ENCODE measurements around the gene ZNF641. TPM values are rescaled to one million over a fixed set of nuclear protein-coding genes. Genes with fewer than 3 reads are reported as not detected.

Gene ZNF641
- total and polyA plus RNA-seq, 2 donors (not counting 3 experiments of a cell fraction or from before 2014, with no cell fraction given): 3.5 to 6.7 TPM

DNA sequence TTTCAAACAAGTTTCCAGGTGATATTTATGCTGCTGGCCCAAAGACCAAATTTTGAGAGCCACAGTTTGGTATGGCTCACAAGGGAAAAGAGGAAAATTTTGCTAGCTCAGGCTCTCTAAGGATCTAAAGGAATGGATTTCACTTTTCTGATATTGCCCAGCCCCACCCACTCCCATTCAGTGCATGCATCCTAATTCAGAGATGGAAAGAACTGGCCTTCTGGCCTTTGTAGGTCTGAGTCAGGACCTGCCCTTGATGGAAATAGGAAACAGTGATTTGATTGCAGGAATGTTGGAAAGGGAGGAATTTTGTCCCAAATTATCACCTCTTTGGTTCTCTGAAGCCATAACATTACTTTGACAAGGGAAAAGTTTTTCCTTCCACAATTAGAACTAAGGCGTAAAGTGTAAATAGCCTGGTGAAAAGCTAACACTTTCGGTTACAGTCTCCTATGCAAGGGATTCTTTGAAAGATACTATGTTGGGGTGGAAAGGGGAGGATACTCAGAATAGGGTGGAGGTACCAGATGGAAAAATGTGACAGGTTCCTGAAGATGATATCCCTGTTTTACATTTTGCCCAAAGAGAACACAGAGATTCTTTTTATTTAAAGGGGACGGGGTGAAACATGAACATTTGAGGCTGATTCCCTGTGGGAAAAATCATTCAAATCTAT is 11.1 kb downstream of the ZNF641 start:
- intact Hi-C loops (cut with micrococcal nuclease) (loop anchor here (5.0 to 10.0 kb wide), 2 partner anchors 113 to 145 kb away; no protein-coding TSS in a partner anchor), dilution Hi-C loops (cut with MboI; ENCODE audit: extremely low pct_ligation_motif_present, low sequenced_read_pairs) (no loop called here)
- H3K4me1 ChIP-seq (ENCODE audit: control insufficient read depth, extremely low read depth, insufficient read depth, low read length): no peaks in the 10 kb centered on the region
- H4K20me1 ChIP-seq (replicated peaks; ENCODE audit: control insufficient read depth, extremely low read depth, insufficient read depth, low read length): no peaks in the 10 kb centered on the region
- no peak overlapping the region for H2AFZ ChIP-seq (ENCODE audit: low read depth, low read length)
- no peak overlapping the region for H3K4me3 ChIP-seq (replicated peaks in 1 of 3; ENCODE audit: insufficient read depth in 1 of 3, low read depth in 1 of 3, low read length in 3 of 3)
- no peak overlapping the region for H3K9ac ChIP-seq (replicated peaks; ENCODE audit: extremely low read depth, insufficient read depth, low read length)
- no TSS peak for BruUV-seq (replicated peaks)
- TF ChIP-seq GATA2 (IDR thresholded peaks at IDR 0.05; ENCODE audit: insufficient read depth, insufficient read length, low read depth, low read length) (no peak), FOS (IDR thresholded peaks at IDR 0.05; ENCODE audit: borderline replicate concordance, insufficient read depth, low read length) (no peak), EZH2 (IDR thresholded peaks at IDR 0.05; ENCODE audit: borderline replicate concordance, low read depth, low read length, severe bottlenecking) (no peak), CTCF (IDR thresholded peaks at IDR 0.05; ENCODE audit: extremely low read depth in 1 of 2, insufficient read depth in 1 of 2, low read depth in 1 of 2, low read length in 2 of 2) (no peak), POLR2AphosphoS5 (IDR thresholded peaks at IDR 0.05; ENCODE audit: insufficient read depth, low read depth, low read length) (no peak), JUN (IDR thresholded peaks at IDR 0.05; ENCODE audit: borderline replicate concordance, insufficient read depth, insufficient read length, low read depth) (no peak), MYC (IDR thresholded peaks at IDR 0.05; ENCODE audit: low read depth, low read length) (no peak), POLR2A (IDR thresholded peaks at IDR 0.05; ENCODE audit: low read depth, low read length) (no peak)
- TF ChIP-seq, protein P1, sequence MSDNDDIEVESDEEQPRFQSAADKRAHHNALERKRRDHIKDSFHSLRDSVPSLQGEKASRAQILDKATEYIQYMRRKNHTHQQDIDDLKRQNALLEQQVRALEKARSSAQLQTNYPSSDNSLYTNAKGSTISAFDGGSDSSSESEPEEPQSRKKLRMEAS (IDR thresholded peaks at IDR 0.05; ENCODE audit: insufficient read depth, insufficient read length): no peak
- DNase-seq (ENCODE audit: low read depth, low spot score) (no peak), FAIRE-seq (no peak)
- no peaks in the 10 kb centered on the region for H3K79me2 ChIP-seq (ENCODE audit: control insufficient read depth, insufficient read depth, low read length)
- H3K27ac ChIP-seq (ENCODE audit: insufficient read depth, low read depth, low read length): no peak overlapping the region
- H3K27me3 ChIP-seq (ENCODE audit: control insufficient read depth in 2 of 2, insufficient read depth in 2 of 2, low read length in 2 of 2): peaks cover 0 to 3% of the 10 kb centered on the region in 2 experiments
- H3K36me3 ChIP-seq (ENCODE audit: control insufficient read depth in 2 of 2, extremely low read depth in 1 of 2, insufficient read depth in 2 of 2, low read length in 2 of 2): peaks cover 0 to 5% of the 10 kb centered on the region in 2 experiments
- H3K4me2 ChIP-seq (ENCODE audit: insufficient read depth, low read length): no peak overlapping the region
- CTCF ChIA-PET: interaction anchor here (1.5 kb wide), 1 partner anchor 115 kb away, joined by 4 read pairs; no protein-coding TSS in a partner anchor
- POLR2A ChIA-PET: no interaction called here
- no peaks in the 10 kb centered on the region for H3K9me3 ChIP-seq (replicated peaks; ENCODE audit: control insufficient read depth, insufficient read depth, low read length)
- H3K9me1 ChIP-seq (replicated peaks; ENCODE audit: control insufficient read depth, extremely low read depth, insufficient read depth, low read length): no peaks in the 10 kb centered on the region

Measured in endothelial cell of umbilical vein (primary cell).